ENCODE data around the gene PHLDB2. TPM values are rescaled to one million over a fixed set of nuclear protein-coding genes. Genes with fewer than 3 reads are reported as not detected.

PHLDB2 gene
- total and polyA plus RNA-seq, 3 donors from 2014 or later, result 11.7 to 16.5 (median 12.3) TPM

- Histone ChIP-seq H3K36me3 (ENCODE audit: low read depth, missing control alignments) (no peaks in the 10 kb centered on the region), H3K4me1 (no peaks in the 10 kb centered on the region), H3K27me3 (no peaks in the 10 kb centered on the region), H3K27ac (no peak overlapping the region), H3K4me3 (no peak overlapping the region), H3K9me3 (no peaks in the 10 kb centered on the region)
- WGBS, 2 donors, result 91 to 94% methylated on average over 2 of the region's 2 CpGs
- no peak for DNase-seq
- intact Hi-C loops (cut with DNase I; ENCODE audit: low total_unique reads), result no loop called here
- TF ChIP-seq, protein P1, sequence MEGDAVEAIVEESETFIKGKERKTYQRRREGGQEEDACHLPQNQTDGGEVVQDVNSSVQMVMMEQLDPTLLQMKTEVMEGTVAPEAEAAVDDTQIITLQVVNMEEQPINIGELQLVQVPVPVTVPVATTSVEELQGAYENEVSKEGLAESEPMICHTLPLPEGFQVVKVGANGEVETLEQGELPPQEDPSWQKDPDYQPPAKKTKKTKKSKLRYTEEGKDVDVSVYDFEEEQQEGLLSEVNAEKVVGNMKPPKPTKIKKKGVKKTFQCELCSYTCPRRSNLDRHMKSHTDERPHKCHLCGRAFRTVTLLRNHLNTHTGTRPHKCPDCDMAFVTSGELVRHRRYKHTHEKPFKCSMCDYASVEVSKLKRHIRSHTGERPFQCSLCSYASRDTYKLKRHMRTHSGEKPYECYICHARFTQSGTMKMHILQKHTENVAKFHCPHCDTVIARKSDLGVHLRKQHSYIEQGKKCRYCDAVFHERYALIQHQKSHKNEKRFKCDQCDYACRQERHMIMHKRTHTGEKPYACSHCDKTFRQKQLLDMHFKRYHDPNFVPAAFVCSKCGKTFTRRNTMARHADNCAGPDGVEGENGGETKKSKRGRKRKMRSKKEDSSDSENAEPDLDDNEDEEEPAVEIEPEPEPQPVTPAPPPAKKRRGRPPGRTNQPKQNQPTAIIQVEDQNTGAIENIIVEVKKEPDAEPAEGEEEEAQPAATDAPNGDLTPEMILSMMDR (IDR thresholded peaks at IDR 0.05), result no peak
- TF ChIP-seq POLR2A (IDR thresholded peaks at IDR 0.05), result no peak
Measured at GRCh38 chr3:111939873-111940272, 80.8 kb downstream of the PHLDB2 start.

DNA sequence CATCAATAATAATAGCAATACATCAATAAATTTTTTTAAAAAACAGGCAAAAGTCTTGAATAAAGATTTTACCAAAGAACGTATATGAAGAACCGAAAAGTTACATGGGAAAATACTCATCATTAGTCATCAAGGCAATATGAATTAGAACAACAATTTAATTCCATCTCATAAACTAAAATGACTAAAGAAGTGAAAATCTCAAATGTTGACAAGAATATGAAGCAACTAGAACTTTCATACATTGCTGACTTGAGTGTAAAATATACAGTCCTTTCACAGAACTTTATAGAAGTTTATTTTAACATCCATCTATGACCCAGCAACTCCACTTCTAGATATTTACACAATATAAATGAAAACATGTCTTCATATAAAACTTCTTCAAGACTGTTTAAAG is 84.5 kb downstream of the PHLDB2 start:
- Histone ChIP-seq H3K4me1 (no peaks in the 10 kb centered on the region), H3K9me3 (no peaks in the 10 kb centered on the region), H3K36me3 (ENCODE audit: low read depth, missing control alignments) (no peaks in the 10 kb centered on the region), H3K27me3 (no peaks in the 10 kb centered on the region), H3K4me3 (no peak overlapping the region), H3K27ac (no peak overlapping the region)
- TF ChIP-seq, protein P1 (IDR thresholded peaks at IDR 0.05), result no peak
- no peak for TF ChIP-seq POLR2A (IDR thresholded peaks at IDR 0.05)
- DNase-seq, result no peak
- WGBS, 2 donors, result 90 to 96% methylated on average over 2 of the region's 2 CpGs
- intact Hi-C loops (cut with DNase I; ENCODE audit: low total_unique reads), result no loop called here

DNA sequence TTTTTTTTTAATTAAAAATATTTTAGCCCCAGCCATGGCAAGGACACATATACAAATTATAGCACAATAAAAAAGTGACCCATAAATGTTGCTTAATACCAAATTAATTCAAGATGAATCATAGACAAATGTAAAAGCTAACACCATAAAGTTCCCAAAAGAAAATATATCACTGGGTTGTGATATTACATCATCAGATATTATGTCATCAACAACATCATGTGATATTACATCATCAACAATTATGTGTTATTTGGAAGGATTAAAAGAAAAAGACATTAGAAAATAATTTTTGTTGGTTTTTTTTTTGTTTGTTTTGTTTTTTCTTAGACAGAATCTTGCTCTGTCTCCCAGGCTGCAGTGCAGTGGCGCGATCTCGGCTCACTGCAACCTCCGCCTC is 85.3 kb downstream of the PHLDB2 start:
- no peaks in the 10 kb centered on the region for H3K4me1 ChIP-seq
- intact Hi-C loops (cut with DNase I; ENCODE audit: low total_unique reads), result no loop called here
- DNase-seq, result no peak
- H3K4me3 ChIP-seq, result no peak overlapping the region
- WGBS, 2 donors, result 96 to 99% methylated on average over 4 of the region's 4 CpGs
- H3K36me3 ChIP-seq (ENCODE audit: low read depth, missing control alignments), result no peaks in the 10 kb centered on the region
- H3K9me3 ChIP-seq, result no peaks in the 10 kb centered on the region
- TF ChIP-seq POLR2A (IDR thresholded peaks at IDR 0.05), result no peak
- TF ChIP-seq, protein P1 (IDR thresholded peaks at IDR 0.05), result no peak
- no peak overlapping the region for H3K27ac ChIP-seq
- H3K27me3 ChIP-seq, result no peaks in the 10 kb centered on the region

GRCh38 chr3:111947231-111947630 is 88.2 kb downstream of the PHLDB2 start:
- intact Hi-C loops (cut with DNase I; ENCODE audit: low total_unique reads), result no loop called here
- DNase-seq, result no peak
- no peak overlapping the region for H3K27ac ChIP-seq
- no peaks in the 10 kb centered on the region for H3K27me3 ChIP-seq
- 55 to 64% methylated on average over 1 of the region's 1 CpG for WGBS, 2 donors
- TF ChIP-seq, protein P1 (IDR thresholded peaks at IDR 0.05), result no peak
- no peak for TF ChIP-seq POLR2A (IDR thresholded peaks at IDR 0.05)
- no peaks in the 10 kb centered on the region for H3K36me3 ChIP-seq (ENCODE audit: low read depth, missing control alignments)
- H3K4me1 ChIP-seq, result no peaks in the 10 kb centered on the region
- no peaks in the 10 kb centered on the region for H3K9me3 ChIP-seq
- H3K4me3 ChIP-seq, result no peak overlapping the region

DNA sequence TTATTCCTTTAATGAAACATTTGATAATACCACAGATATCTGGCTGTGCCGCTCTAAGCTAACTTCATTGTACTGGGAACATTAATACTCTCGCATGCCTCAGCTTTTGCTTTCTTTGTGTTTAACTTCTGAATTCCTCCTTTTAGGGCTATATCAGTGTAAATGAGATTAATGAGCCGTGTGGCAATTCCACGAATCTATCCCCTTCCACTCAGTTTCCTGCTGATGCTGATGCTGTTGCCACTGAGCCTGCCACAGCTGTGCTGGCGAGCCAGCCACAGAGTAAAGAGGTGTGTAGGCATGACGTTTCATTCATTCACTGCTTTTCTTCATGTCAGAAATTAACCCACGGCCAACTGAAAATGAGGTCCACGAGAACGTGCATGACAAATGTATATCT is 89.7 kb downstream of the PHLDB2 start:
- TF ChIP-seq, protein P1 (IDR thresholded peaks at IDR 0.05), result no peak
- TF ChIP-seq POLR2A (IDR thresholded peaks at IDR 0.05), result no peak
- Histone ChIP-seq H3K27ac (no peak overlapping the region), H3K27me3 (no peaks in the 10 kb centered on the region), H3K4me1 (no peaks in the 10 kb centered on the region), H3K9me3 (no peaks in the 10 kb centered on the region), H3K36me3 (ENCODE audit: low read depth, missing control alignments) (no peaks in the 10 kb centered on the region), H3K4me3 (no peak overlapping the region)
- WGBS, 2 donors, result 89 to 91% methylated on average over 9 of the region's 9 CpGs
- intact Hi-C loops (cut with DNase I; ENCODE audit: low total_unique reads), result no loop called here
- DNase-seq, result no peak
